ENCODE data around the gene OTX2. TPM values are rescaled to one million over a fixed set of nuclear protein-coding genes. Genes with fewer than 3 reads are reported as not detected.

Gene OTX2
- total RNA-seq (2021; fragmentation: NEBNext Ultra II Directional; extraction: Animal tissue kit (Norgen Biotek cat#: 25700)): not detected
- long read RNA-seq: 0 reads

GRCh38 chr14:56810147-56810719 is at the start of gene OTX2:
Gene OTX2 (minus strand): TSS chr14:56810479. CDS start chr14:56805456, 5,023 bp downstream.
- Mint-ChIP-seq H3K36me3 (ENCODE audit: low read depth) (peaks cover 7% of the 10 kb centered on the region), H3K9me3 (peaks cover 15% of the 10 kb centered on the region), H3K27me3 (ENCODE audit: insufficient read depth) (peaks cover 52% of the 10 kb centered on the region), H3K4me3 (no peak within 1 kb of the TSS), H3K27ac (no peak within 1 kb of the TSS), H3K4me1 (ENCODE audit: low read depth) (no peaks in the 10 kb centered on the region)
- no peak for TF ChIP-seq CTCF (IDR thresholded peaks at IDR 0.05)
- no peak for DNase-seq

GRCh38 chr14:56858422-56858821 is 48.1 kb upstream of the OTX2 start:
- H3K9me3 Mint-ChIP-seq: peaks cover 16% of the 10 kb centered on the region
- no peaks in the 10 kb centered on the region for H3K36me3 Mint-ChIP-seq (ENCODE audit: low read depth)
- no peaks in the 10 kb centered on the region for H3K4me1 Mint-ChIP-seq (ENCODE audit: low read depth)
- no peak for DNase-seq
- H3K27ac Mint-ChIP-seq: no peak overlapping the region
- TF ChIP-seq CTCF (IDR thresholded peaks at IDR 0.05): no peak
- H3K27me3 Mint-ChIP-seq (ENCODE audit: insufficient read depth): no peaks in the 10 kb centered on the region
- H3K4me3 Mint-ChIP-seq: no peak overlapping the region

- Mint-ChIP-seq H3K9me3 (peaks cover 19% of the 10 kb centered on the region), H3K27me3 (ENCODE audit: insufficient read depth) (no peaks in the 10 kb centered on the region), H3K4me3 (no peak overlapping the region), H3K36me3 (ENCODE audit: low read depth) (no peaks in the 10 kb centered on the region), H3K27ac (no peak overlapping the region), H3K4me1 (ENCODE audit: low read depth) (no peaks in the 10 kb centered on the region)
- DNase-seq: no peak
- no peak for TF ChIP-seq CTCF (IDR thresholded peaks at IDR 0.05)
Measured at GRCh38 chr14:56857216-56857615, 46.9 kb upstream of the OTX2 start.

GRCh38 chr14:56855891-56856461 is 45.7 kb upstream of the OTX2 start:
- Mint-ChIP-seq H3K4me1 (ENCODE audit: low read depth) (no peaks in the 10 kb centered on the region), H3K27ac (no peak overlapping the region), H3K27me3 (ENCODE audit: insufficient read depth) (no peaks in the 10 kb centered on the region), H3K36me3 (ENCODE audit: low read depth) (peaks cover 5% of the 10 kb centered on the region; the same call in 1 of the 2 replicates), H3K4me3 (no peak overlapping the region), H3K9me3 (peaks cover 30% of the 10 kb centered on the region)
- TF ChIP-seq CTCF (IDR thresholded peaks at IDR 0.05): no peak
- DNase-seq: no peak

- H3K36me3 Mint-ChIP-seq (ENCODE audit: low read depth): peaks cover 7% of the 10 kb centered on the region; the same call in 1 of the 2 replicates
- no peak for DNase-seq
- peaks cover 41% of the 10 kb centered on the region for H3K9me3 Mint-ChIP-seq
- H3K4me3 Mint-ChIP-seq: no peak overlapping the region
- H3K27me3 Mint-ChIP-seq (ENCODE audit: insufficient read depth): no peaks in the 10 kb centered on the region
- no peak overlapping the region for H3K27ac Mint-ChIP-seq
- no peaks in the 10 kb centered on the region for H3K4me1 Mint-ChIP-seq (ENCODE audit: low read depth)
- TF ChIP-seq CTCF (IDR thresholded peaks at IDR 0.05): no peak
Measured at GRCh38 chr14:56854325-56854724, 44.0 kb upstream of the OTX2 start.

Measured in HFFc6 (cell line).